GM23338 (cell line): Measurements from ENCODE around the gene RPL32. TPM values are rescaled to one million over a fixed set of nuclear protein-coding genes. Genes with fewer than 3 reads are reported as not detected.

Experiments
- ATAC-seq: fragments of 200-7000 bp; cut with Tn5 transposase; 3 replicates; pipeline ENCODE4 v1.9.1; 2020
- DNase-seq: peaks from one replicate; pipeline ENCODE4 v3.0.0-alpha.2; 2015; ENCODE audit warnings: low spot score
- H2AFZ ChIP-seq: fragments of 200-600 bp; sonication (generic); 2 replicates; pipeline ENCODE4 v1.8.0; 2016; ENCODE audit warnings: antibody characterized with exemption, mild to moderate bottlenecking, moderate library complexity
- H3F3A ChIP-seq: fragments of 200-600 bp; sonication (generic); replicated peaks from 2 replicates; pipeline ENCODE4 v1.8.0; 2017; ENCODE audit warnings: antibody characterized with exemption, mixed run types, low read depth
- H3K27ac ChIP-seq: fragments of 200-600 bp; sonication (generic); 2 replicates; pipeline ENCODE4 v1.6.1; 2016; ENCODE audit warnings: low read depth
- H3K27me3 ChIP-seq: fragments of 200-600 bp; sonication (generic); 2 replicates; pipeline ENCODE4 v1.8.0; 2016; ENCODE audit warnings: mild to moderate bottlenecking, mixed run types, moderate library complexity; ENCODE audit not compliant: insufficient read depth
- H3K36me3 ChIP-seq: fragments of 200-600 bp; sonication (generic); 2 replicates; pipeline ENCODE4 v1.8.0; 2016; ENCODE audit warnings: mild to moderate bottlenecking; ENCODE audit not compliant: insufficient read depth
- H3K4me1 ChIP-seq: fragments of 200-600 bp; sonication (generic); 2 replicates; pipeline ENCODE4 v1.8.0; 2016; ENCODE audit warnings: mild to moderate bottlenecking, moderate library complexity; ENCODE audit not compliant: insufficient read depth
- H3K4me2 ChIP-seq: fragments of 200-600 bp; sonication (generic); 2 replicates; pipeline ENCODE4 v1.7.1; 2017; ENCODE audit warnings: mixed run types
- H3K4me3 ChIP-seq: fragments of 200-600 bp; sonication (generic); 2 replicates; pipeline ENCODE4 v1.6.1; 2016; ENCODE audit warnings: mixed run types
- H3K79me2 ChIP-seq: fragments of 200-600 bp; sonication (generic); replicated peaks from 2 replicates; pipeline ENCODE4 v1.8.0; 2017; ENCODE audit warnings: mild to moderate bottlenecking; ENCODE audit not compliant: insufficient read depth
- H3K9me2 ChIP-seq: fragments of 200-600 bp; sonication (generic); 2 replicates; pipeline ENCODE4 v1.8.0; 2017; ENCODE audit not compliant: insufficient read depth
- H4K20me1 ChIP-seq: fragments of 200-600 bp; sonication (generic); replicated peaks from 2 replicates; pipeline ENCODE4 v1.8.0; 2017; ENCODE audit warnings: mild to moderate bottlenecking; ENCODE audit not compliant: insufficient read depth
- H3K27ac Mint-ChIP-seq: 2 replicates; pipeline ENCODE4 v1.8.0; 2020; ENCODE audit warnings: inconsistent platforms, mild to moderate bottlenecking, moderate library complexity, mixed read lengths
- H3K27me3 Mint-ChIP-seq: 3 replicates; pipeline ENCODE4 v1.8.0; 2022; ENCODE audit warnings: low read depth, mild to moderate bottlenecking, moderate library complexity, mixed read lengths, inconsistent platforms; ENCODE audit not compliant: insufficient read depth, poor library complexity
- H3K36me3 Mint-ChIP-seq: 3 replicates; pipeline ENCODE4 v1.8.0; 2021; ENCODE audit warnings: low read depth, mild to moderate bottlenecking, inconsistent platforms, moderate library complexity, mixed read lengths
- H3K4me1 Mint-ChIP-seq: 3 replicates; pipeline ENCODE4 v1.8.0; 2020; ENCODE audit warnings: mild to moderate bottlenecking, inconsistent platforms, mixed read lengths
- H3K4me3 Mint-ChIP-seq: 3 replicates; pipeline ENCODE4 v1.8.0; 2021; ENCODE audit warnings: moderate library complexity, mild to moderate bottlenecking, inconsistent platforms, mixed read lengths
- H3K9me3 Mint-ChIP-seq: 3 replicates; pipeline ENCODE4 v1.8.0; 2020; ENCODE audit warnings: moderate library complexity, mild to moderate bottlenecking, inconsistent platforms, mixed read lengths
- EZH2 ChIP-seq: fragments of 200-600 bp; sonication (generic); IDR thresholded peaks from one replicate; pipeline ENCODE4 v1.8.0; 2017; ENCODE audit warnings: antibody characterized with exemption, mild to moderate bottlenecking, low read depth; ENCODE audit not compliant: unreplicated experiment
- NANOG ChIP-seq: IDR thresholded peaks from 2 replicates; pipeline ENCODE4 v1.6.1; 2016; ENCODE audit warnings: antibody characterized with exemption, borderline replicate concordance
- POLR2AphosphoS5 ChIP-seq: IDR thresholded peaks from 2 replicates; pipeline ENCODE4 v1.6.1; 2016; ENCODE audit warnings: antibody characterized with exemption, low read depth
- ZNF331 ChIP-seq: fragments of 250-450 bp; sonication (Bioruptor Pico); IDR thresholded peaks from 2 replicates; pipeline ENCODE4 v1.5.0; 2020; ENCODE audit warnings: low read depth, mild to moderate bottlenecking, moderate library complexity
- polyA plus RNA-seq: library from polyadenylated mRNA; unstranded; fragments of >200 nt; fragmentation: Nextera tagmentation; extraction: Ambion mirVana; gene quantifications from 2 replicates; pipeline ENCODE4 v1.2.1, GENCODE V29; 2016
- total RNA-seq: library from RNA; depleted of rRNA; stranded (reverse); fragments of >200 nt; shearing (Covaris generic); gene quantifications from 2 replicates; pipeline ENCODE4 v1.2.3, GENCODE V29; 2014
- TF ChIP-seq, protein P1 (sequence below): fragments of 250-450 bp; sonication (Bioruptor Pico); IDR thresholded peaks from 2 replicates; pipeline ENCODE4 v1.5.0; 2020; ENCODE audit warnings: mild to moderate bottlenecking, moderate library complexity
- TF ChIP-seq, protein P2 (sequence below): IDR thresholded peaks from one replicate; pipeline ENCODE4 v1.6.1; 2018; ENCODE audit warnings: antibody characterized with exemption; ENCODE audit not compliant: unreplicated experiment

Gene RPL32
- total and polyA plus RNA-seq, 2 experiments from 2014 or later: 561 to 2,550 TPM

DNA sequence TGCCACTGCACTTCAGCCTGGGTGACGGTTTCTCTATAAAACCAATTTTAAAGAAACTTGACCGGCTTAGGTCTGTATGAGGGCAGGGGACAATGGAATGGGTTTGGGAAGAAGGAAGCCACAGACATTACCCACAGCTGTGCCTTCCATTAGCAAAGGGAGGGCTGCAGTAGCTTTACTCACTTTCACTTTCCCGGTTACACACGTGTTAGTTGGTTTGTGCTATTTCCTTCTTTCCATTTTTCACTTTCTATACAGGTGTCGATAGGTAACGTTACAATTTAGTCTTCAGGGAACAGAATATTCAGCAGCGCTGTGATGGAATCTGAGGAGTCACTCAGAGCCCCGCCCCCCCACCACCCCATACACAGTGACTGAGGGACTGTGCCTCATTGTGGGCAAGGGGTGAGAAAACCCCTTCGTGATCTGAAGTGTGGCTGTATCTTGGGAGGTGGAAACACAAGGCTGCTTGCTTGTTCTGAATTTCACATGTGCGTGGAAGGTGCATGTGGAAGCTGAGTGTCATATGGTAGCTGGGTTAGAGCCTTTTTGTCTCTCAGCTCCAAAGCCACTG is 44.8 kb upstream of the RPL32 start (continued):
- TF ChIP-seq, protein P1, sequence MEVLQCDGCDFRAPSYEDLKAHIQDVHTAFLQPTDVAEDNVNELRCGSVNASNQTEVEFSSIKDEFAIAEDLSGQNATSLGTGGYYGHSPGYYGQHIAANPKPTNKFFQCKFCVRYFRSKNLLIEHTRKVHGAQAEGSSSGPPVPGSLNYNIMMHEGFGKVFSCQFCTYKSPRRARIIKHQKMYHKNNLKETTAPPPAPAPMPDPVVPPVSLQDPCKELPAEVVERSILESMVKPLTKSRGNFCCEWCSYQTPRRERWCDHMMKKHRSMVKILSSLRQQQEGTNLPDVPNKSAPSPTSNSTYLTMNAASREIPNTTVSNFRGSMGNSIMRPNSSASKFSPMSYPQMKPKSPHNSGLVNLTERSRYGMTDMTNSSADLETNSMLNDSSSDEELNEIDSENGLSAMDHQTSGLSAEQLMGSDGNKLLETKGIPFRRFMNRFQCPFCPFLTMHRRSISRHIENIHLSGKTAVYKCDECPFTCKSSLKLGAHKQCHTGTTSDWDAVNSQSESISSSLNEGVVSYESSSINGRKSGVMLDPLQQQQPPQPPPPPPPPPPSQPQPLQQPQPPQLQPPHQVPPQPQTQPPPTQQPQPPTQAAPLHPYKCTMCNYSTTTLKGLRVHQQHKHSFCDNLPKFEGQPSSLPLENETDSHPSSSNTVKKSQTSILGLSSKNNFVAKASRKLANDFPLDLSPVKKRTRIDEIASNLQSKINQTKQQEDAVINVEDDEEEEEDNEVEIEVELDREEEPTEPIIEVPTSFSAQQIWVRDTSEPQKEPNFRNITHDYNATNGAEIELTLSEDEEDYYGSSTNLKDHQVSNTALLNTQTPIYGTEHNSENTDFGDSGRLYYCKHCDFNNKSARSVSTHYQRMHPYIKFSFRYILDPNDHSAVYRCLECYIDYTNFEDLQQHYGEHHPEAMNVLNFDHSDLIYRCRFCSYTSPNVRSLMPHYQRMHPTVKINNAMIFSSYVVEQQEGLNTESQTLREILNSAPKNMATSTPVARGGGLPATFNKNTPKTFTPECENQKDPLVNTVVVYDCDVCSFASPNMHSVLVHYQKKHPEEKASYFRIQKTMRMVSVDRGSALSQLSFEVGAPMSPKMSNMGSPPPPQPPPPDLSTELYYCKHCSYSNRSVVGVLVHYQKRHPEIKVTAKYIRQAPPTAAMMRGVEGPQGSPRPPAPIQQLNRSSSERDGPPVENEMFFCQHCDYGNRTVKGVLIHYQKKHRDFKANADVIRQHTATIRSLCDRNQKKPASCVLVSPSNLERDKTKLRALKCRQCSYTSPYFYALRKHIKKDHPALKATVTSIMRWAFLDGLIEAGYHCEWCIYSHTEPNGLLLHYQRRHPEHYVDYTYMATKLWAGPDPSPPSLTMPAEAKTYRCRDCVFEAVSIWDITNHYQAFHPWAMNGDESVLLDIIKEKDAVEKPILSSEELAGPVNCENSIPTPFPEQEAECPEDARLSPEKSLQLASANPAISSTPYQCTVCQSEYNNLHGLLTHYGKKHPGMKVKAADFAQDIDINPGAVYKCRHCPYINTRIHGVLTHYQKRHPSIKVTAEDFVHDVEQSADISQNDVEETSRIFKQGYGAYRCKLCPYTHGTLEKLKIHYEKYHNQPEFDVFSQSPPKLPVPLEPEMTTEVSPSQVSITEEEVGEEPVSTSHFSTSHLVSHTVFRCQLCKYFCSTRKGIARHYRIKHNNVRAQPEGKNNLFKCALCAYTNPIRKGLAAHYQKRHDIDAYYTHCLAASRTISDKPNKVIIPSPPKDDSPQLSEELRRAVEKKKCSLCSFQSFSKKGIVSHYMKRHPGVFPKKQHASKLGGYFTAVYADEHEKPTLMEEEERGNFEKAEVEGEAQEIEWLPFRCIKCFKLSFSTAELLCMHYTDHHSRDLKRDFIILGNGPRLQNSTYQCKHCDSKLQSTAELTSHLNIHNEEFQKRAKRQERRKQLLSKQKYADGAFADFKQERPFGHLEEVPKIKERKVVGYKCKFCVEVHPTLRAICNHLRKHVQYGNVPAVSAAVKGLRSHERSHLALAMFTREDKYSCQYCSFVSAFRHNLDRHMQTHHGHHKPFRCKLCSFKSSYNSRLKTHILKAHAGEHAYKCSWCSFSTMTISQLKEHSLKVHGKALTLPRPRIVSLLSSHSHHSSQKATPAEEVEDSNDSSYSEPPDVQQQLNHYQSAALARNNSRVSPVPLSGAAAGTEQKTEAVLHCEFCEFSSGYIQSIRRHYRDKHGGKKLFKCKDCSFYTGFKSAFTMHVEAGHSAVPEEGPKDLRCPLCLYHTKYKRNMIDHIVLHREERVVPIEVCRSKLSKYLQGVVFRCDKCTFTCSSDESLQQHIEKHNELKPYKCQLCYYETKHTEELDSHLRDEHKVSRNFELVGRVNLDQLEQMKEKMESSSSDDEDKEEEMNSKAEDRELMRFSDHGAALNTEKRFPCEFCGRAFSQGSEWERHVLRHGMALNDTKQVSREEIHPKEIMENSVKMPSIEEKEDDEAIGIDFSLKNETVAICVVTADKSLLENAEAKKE (CRISPR knock-in tag): no peak
- TF ChIP-seq EZH2 (no peak), POLR2AphosphoS5 (no peak), NANOG (no peak)

DNA sequence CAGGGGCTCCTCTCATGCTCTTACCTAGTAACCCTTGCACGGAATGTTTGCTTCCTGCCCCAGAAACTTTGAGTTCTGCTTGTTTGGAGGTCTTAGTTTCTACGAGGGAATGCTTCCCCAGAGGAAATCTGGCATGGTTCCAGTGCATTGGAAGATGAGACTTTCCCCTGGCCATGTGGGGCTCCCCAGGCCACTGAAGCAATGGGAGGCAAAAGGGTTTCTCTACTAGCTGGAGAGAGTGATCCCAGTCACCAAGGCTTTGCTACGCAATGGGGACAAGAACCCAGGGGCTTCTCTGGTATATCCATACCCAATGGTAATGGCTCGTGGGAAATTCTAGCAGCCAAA is 44.2 kb upstream of the RPL32 start:
- DNase-seq (no peak), ATAC-seq (no peak)
- H3K4me2 ChIP-seq: no peak overlapping the region
- H3K36me3 ChIP-seq: no peaks in the 10 kb centered on the region
- H3F3A ChIP-seq: no peaks in the 10 kb centered on the region
- H3K4me1 ChIP-seq: no peaks in the 10 kb centered on the region
- H3K36me3 Mint-ChIP-seq: no peaks in the 10 kb centered on the region; the same call in 2 of the 3 replicates
- peaks cover 8% of the 10 kb centered on the region for H3K27me3 Mint-ChIP-seq
- H3K27me3 ChIP-seq: peaks cover 14% of the 10 kb centered on the region; the same call in 1 of the 2 replicates
- no peak overlapping the region for H3K27ac Mint-ChIP-seq
- H3K9me3 Mint-ChIP-seq: peaks cover 5% of the 10 kb centered on the region; the same call in 1 of the 3 replicates
- 0 out of 2 replicates have a peak, but pooled peaks cover 3% of the 10 kb centered on the region for H4K20me1 ChIP-seq
- H3K79me2 ChIP-seq: no peaks in the 10 kb centered on the region
- H3K27ac ChIP-seq: no peak overlapping the region
- H2AFZ ChIP-seq: peak overlapping the region; percentile 28; the same call in 1 of the 2 replicates
- H3K4me3 ChIP-seq: no peak overlapping the region
- no peaks in the 10 kb centered on the region for H3K9me2 ChIP-seq
- H3K4me1 Mint-ChIP-seq: peaks cover 7% of the 10 kb centered on the region
- H3K4me3 Mint-ChIP-seq: no peak overlapping the region
- TF ChIP-seq ZNF331 (CRISPR knock-in tag) (no peak), NANOG (no peak), POLR2AphosphoS5 (no peak)
- TF ChIP-seq, protein P2, sequence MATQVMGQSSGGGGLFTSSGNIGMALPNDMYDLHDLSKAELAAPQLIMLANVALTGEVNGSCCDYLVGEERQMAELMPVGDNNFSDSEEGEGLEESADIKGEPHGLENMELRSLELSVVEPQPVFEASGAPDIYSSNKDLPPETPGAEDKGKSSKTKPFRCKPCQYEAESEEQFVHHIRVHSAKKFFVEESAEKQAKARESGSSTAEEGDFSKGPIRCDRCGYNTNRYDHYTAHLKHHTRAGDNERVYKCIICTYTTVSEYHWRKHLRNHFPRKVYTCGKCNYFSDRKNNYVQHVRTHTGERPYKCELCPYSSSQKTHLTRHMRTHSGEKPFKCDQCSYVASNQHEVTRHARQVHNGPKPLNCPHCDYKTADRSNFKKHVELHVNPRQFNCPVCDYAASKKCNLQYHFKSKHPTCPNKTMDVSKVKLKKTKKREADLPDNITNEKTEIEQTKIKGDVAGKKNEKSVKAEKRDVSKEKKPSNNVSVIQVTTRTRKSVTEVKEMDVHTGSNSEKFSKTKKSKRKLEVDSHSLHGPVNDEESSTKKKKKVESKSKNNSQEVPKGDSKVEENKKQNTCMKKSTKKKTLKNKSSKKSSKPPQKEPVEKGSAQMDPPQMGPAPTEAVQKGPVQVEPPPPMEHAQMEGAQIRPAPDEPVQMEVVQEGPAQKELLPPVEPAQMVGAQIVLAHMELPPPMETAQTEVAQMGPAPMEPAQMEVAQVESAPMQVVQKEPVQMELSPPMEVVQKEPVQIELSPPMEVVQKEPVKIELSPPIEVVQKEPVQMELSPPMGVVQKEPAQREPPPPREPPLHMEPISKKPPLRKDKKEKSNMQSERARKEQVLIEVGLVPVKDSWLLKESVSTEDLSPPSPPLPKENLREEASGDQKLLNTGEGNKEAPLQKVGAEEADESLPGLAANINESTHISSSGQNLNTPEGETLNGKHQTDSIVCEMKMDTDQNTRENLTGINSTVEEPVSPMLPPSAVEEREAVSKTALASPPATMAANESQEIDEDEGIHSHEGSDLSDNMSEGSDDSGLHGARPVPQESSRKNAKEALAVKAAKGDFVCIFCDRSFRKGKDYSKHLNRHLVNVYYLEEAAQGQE: no peak
